ENCODE data around the gene STARD7. TPM values are rescaled to one million over a fixed set of nuclear protein-coding genes. Genes with fewer than 3 reads are reported as not detected.

STARD7 gene
- total RNA-seq, 6 experiments from 2014 or later: 52.8 to 83.9 (median 65.4) TPM

DNA sequence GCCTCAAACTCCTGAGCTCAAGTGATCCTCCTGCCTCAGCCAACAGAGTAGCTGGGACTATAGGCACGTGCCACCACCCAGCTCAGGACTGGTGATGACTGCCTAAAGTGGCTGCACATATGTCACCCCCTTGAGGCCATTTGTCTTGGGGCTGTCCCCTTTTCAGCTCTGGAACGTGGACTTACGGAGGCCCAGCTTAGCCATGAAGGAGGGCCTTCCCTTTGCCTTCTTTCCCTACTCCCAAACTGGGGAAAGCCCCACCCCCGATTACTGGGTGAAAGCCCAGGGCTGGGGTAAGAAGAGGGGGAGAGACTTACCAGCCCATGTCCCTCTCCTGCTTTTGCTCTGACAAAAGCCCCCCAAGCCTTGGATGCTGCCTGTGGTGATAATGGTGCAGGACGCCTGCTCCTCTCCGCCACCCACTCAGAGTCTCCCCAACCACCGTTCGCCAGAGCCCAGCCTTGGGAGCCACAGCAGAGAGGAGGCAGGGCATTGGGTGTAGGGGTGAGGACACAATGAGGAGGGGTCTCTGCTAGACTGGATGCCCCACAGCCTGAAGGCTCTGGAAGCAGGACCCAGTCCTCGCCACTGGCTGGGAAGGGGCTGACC is 60.9 kb downstream of the STARD7 start:
- H3K4me3 ChIP-seq: no peak overlapping the region
- no peak for ATAC-seq
- H3K36me3 ChIP-seq: no peaks in the 10 kb centered on the region
- no peaks in the 10 kb centered on the region for H3K27me3 ChIP-seq
- intact Hi-C loops (cut with DNase I): no loop called here
- peak in 1 of 3 donors; percentile 15 for DNase-seq
- no peak for TF ChIP-seq POLR2A (IDR thresholded peaks at IDR 0.05)
- TF ChIP-seq, protein P1, sequence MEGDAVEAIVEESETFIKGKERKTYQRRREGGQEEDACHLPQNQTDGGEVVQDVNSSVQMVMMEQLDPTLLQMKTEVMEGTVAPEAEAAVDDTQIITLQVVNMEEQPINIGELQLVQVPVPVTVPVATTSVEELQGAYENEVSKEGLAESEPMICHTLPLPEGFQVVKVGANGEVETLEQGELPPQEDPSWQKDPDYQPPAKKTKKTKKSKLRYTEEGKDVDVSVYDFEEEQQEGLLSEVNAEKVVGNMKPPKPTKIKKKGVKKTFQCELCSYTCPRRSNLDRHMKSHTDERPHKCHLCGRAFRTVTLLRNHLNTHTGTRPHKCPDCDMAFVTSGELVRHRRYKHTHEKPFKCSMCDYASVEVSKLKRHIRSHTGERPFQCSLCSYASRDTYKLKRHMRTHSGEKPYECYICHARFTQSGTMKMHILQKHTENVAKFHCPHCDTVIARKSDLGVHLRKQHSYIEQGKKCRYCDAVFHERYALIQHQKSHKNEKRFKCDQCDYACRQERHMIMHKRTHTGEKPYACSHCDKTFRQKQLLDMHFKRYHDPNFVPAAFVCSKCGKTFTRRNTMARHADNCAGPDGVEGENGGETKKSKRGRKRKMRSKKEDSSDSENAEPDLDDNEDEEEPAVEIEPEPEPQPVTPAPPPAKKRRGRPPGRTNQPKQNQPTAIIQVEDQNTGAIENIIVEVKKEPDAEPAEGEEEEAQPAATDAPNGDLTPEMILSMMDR (IDR thresholded peaks at IDR 0.05): no peak
- no peak overlapping the region for H3K27ac ChIP-seq
- 80% methylated on average over 1 of the region's 9 CpGs for WGBS (ENCODE audit: insufficient coverage, low coverage, low lambda C conversion rate, missing lambda C conversion rate)
- H3K9me3 ChIP-seq: no peaks in the 10 kb centered on the region
- H3K4me1 ChIP-seq: no peaks in the 10 kb centered on the region

DNA sequence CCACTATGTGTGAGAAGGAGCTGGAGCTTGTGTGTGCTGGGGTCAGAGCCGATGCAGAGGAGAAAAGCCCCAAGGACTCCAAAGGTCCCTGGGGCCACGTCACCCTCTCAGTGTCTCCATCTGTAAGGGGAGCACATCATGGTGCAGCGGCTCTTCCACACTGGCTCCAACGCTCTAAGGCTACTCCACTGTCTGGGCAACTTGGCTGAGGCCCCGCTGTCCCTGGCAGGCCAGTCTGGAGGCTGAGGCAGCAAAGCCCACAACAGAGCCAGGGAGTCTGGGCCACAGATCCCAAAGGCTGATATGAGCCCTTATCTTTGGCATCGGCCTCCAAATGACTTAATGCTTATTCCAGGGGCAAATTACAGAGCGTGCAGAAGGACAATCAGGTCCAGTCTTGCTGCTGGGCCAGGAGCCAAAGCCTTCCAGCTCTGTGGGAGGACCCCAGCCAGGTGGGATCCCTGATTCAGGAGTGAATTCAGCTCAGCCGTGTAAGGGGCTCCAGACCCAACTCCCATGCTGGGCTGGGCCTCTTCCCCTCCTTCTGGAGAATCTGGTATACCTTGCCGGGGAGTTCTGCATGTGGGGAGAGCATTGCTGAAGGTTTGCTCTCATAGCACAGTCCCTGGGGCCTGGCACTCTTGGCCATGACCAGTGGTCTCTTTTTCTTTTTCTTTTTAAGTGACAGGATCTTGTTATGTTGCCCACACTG is 61.6 kb downstream of the STARD7 start:
- Histone ChIP-seq H3K27ac (peak overlapping the region in 1 of 3 donors; percentile 20), H3K9me3 (no peaks in the 10 kb centered on the region), H3K4me1 (no peaks in the 10 kb centered on the region), H3K4me3 (no peak overlapping the region), H3K27me3 (no peaks in the 10 kb centered on the region), H3K36me3 (no peaks in the 10 kb centered on the region)
- whole genome bisulfite sequencing (ENCODE audit: insufficient coverage, low coverage, low lambda C conversion rate, missing lambda C conversion rate): no CpG with 5 or more reads among the region's 9 CpGs
- intact Hi-C loops (cut with DNase I): no loop called here
- ATAC-seq: no peak
- TF ChIP-seq, protein P1 (IDR thresholded peaks at IDR 0.05): no peak
- TF ChIP-seq POLR2A (IDR thresholded peaks at IDR 0.05): no peak
- DNase-seq: peak; percentile 17 to 44 (median 38)

DNA sequence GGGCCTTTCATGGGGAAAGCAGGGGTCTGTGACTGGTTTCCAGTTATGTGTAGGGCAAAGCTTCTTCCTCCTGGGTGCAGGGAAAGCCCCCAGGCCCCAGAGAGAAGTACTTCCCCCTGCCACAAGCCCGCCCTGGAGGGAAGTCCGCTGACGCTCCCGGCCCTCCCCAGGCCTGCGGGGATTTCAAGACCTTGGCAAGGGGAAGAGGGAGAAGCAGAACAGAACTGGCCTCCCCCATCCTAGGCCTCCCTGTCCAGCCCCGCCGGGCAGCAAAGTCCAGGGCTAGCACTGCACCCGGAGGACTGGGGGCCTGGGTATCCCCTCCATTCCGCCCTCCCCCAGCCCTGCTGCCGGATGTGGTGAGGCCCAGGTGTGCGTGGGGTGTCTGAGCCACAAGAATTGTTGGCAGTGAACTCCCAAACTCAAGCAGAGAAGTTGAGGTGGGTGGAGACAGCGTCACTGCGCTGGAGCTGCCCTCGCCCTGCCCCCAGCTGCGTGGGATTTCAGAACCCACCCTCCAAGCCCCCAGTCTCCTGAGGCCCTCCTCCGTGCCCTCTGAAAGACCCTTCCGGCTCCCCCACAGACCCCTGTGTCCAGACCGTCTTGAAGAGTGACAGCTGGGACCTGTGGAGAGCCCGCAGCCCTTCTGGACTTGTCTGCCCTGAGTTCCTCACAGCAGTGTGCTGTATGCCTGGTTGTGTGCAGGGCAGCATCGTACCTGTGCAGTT is 62.3 kb downstream of the STARD7 start:
- peak; percentile 51 to 79 (median 70) for DNase-seq
- Histone ChIP-seq H3K4me1 (no peaks in the 10 kb centered on the region), H3K27me3 (no peaks in the 10 kb centered on the region), H3K27ac (peak overlapping the region; percentile 6 to 37 (median 20)), H3K9me3 (no peaks in the 10 kb centered on the region), H3K36me3 (no peaks in the 10 kb centered on the region), H3K4me3 (no peak overlapping the region)
- intact Hi-C loops (cut with DNase I): no loop called here
- peak; percentile 25 to 48 (median 40) for ATAC-seq
- TF ChIP-seq, protein P1 (IDR thresholded peaks at IDR 0.05): no peak
- TF ChIP-seq POLR2A (IDR thresholded peaks at IDR 0.05): peak; percentile 28
- 100% methylated on average over 3 of the region's 20 CpGs for WGBS (ENCODE audit: insufficient coverage, low coverage, low lambda C conversion rate, missing lambda C conversion rate)

GRCh38 chr2:96145848-96146152 is 62.8 kb downstream of the STARD7 start:
- no peaks in the 10 kb centered on the region for H3K9me3 ChIP-seq
- ATAC-seq (no peak), DNase-seq (no peak)
- no peak for TF ChIP-seq POLR2A (IDR thresholded peaks at IDR 0.05)
- TF ChIP-seq, protein P1 (IDR thresholded peaks at IDR 0.05): no peak
- no peaks in the 10 kb centered on the region for H3K27me3 ChIP-seq
- H3K4me3 ChIP-seq: peak overlapping the region in 1 of 3 donors; percentile 65
- H3K36me3 ChIP-seq: no peaks in the 10 kb centered on the region
- no CpG with 5 or more reads among the region's 3 CpGs for WGBS (ENCODE audit: insufficient coverage, low coverage, low lambda C conversion rate, missing lambda C conversion rate)
- H3K27ac ChIP-seq: peak overlapping the region in 2 of 3 donors; percentile 20 to 37
- intact Hi-C loops (cut with DNase I): no loop called here
- no peaks in the 10 kb centered on the region for H3K4me1 ChIP-seq

Measured in right lobe of liver (tissue), 6 donors.